SK-N-SH (cell line): ENCODE data around the gene VTI1B. TPM values are rescaled to one million over a fixed set of nuclear protein-coding genes. Genes with fewer than 3 reads are reported as not detected.

Experiments used
- CTCF ChIA-PET: fragments of 300-600, 350-600 bp; formaldehyde crosslinking; extraction: SDS; loops from one replicate; lab custom pipeline; 2021; lab: Yijun Ruan, JAX
- POLR2A ChIA-PET: fragments of 350-600 bp; sonication (Branson Sonifier 250); formaldehyde crosslinking; extraction: SDS; loops from one replicate; lab custom pipeline; 2020; ENCODE audit warnings: antibody characterized with exemption, inconsistent platforms; lab: Yijun Ruan, JAX
- DNase-seq: peaks from one replicate; pipeline ENCODE4 v3.0.0; 2012
- H2AFZ ChIP-seq: fragments of 200-600 bp; sonication (generic); 2 replicates; pipeline ENCODE4 v1.8.1; 2016; ENCODE audit warnings: antibody characterized with exemption, mild to moderate bottlenecking, low read depth
- H3F3A ChIP-seq: fragments of 200-600 bp; sonication (generic); replicated peaks from 2 replicates; pipeline ENCODE3; 2016; ENCODE audit warnings: antibody characterized with exemption, mild to moderate bottlenecking; ENCODE audit not compliant: insufficient read depth
- H3K27ac ChIP-seq, 2 experiments: fragments of 200-500 bp in 1 of 2; fragments of 200-600 bp in 1 of 2; sonication (Bioruptor generic) in 1 of 2; sonication (generic), shearing (Covaris generic) in 1 of 2; 2 replicates each; pipeline versions ENCODE4 v1.5.1 to v1.6.1; 2014 to 2016; ENCODE audit warnings: low read depth in 2 of 2, inconsistent platforms in 1 of 2, low read length in 1 of 2, mild to moderate bottlenecking in 1 of 2, mixed read lengths in 1 of 2
- H3K27me3 ChIP-seq: fragments of 200-600 bp; sonication (generic), shearing (Covaris generic); 2 replicates; pipeline ENCODE4 v1.6.1; 2016; ENCODE audit warnings: mixed run types; ENCODE audit not compliant: insufficient read depth
- H3K36me3 ChIP-seq, 2 experiments: fragments of 200-500 bp in 1 of 2; fragments of 200-600 bp in 1 of 2; sonication (Bioruptor generic) in 1 of 2; sonication (generic) in 1 of 2; replicated peaks in 1 of 2; 2 replicates each; pipeline versions ENCODE3 to v1.5.1; 2014 to 2016; ENCODE audit warnings: low read length in 1 of 2, mild to moderate bottlenecking in 1 of 2; ENCODE audit not compliant: insufficient read depth in 2 of 2, control insufficient read depth in 1 of 2
- H3K4me1 ChIP-seq, 2 experiments: fragments of 200-500 bp in 1 of 2; fragments of 200-600 bp in 1 of 2; sonication (Bioruptor generic) in 1 of 2; sonication (generic), shearing (Covaris generic) in 1 of 2; 2 replicates each; pipeline versions ENCODE4 v1.5.1 to v1.6.1; 2014 to 2016; ENCODE audit warnings: low read depth in 1 of 2, low read length in 1 of 2, mixed run types in 1 of 2; ENCODE audit not compliant: insufficient read depth in 2 of 2, control insufficient read depth in 1 of 2
- H3K4me2 ChIP-seq: fragments of 200-600 bp; sonication (generic), shearing (Covaris generic); 2 replicates; pipeline ENCODE4 v1.6.1; 2017; ENCODE audit warnings: mixed run types
- H3K4me3 ChIP-seq, 2 experiments: fragments of 200-500 bp in 1 of 2; fragments of 200-600 bp in 1 of 2; sonication (Bioruptor generic) in 1 of 2; sonication (generic), shearing (Covaris generic) in 1 of 2; 2 replicates each; pipeline versions ENCODE4 v1.5.1 to v1.8.1; 2014 to 2016; ENCODE audit warnings: low read depth in 2 of 2, inconsistent platforms in 1 of 2, low read length in 1 of 2, mild to moderate bottlenecking in 1 of 2, mixed read lengths in 1 of 2, moderate library complexity in 1 of 2
- H3K79me2 ChIP-seq: fragments of 200-600 bp; sonication (generic); 2 replicates; pipeline ENCODE4 v1.8.1; 2017; ENCODE audit warnings: mild to moderate bottlenecking; ENCODE audit not compliant: insufficient read depth
- H3K9ac ChIP-seq: fragments of 200-600 bp; sonication (generic); 2 replicates; pipeline ENCODE4 v1.6.1; 2017; ENCODE audit warnings: mixed run types
- H3K9me2 ChIP-seq: fragments of 200-600 bp; sonication (generic); 2 replicates; pipeline ENCODE4 v1.6.1; 2017; ENCODE audit warnings: mixed run types
- H3K9me3 ChIP-seq: fragments of 200-600 bp; sonication (generic); 2 replicates; pipeline ENCODE4 v1.6.1; 2017; ENCODE audit warnings: mixed run types, mild to moderate bottlenecking, moderate library complexity
- H4K20me1 ChIP-seq: fragments of 200-600 bp; sonication (generic); 2 replicates; pipeline ENCODE4 v1.6.1; 2017; ENCODE audit warnings: mild to moderate bottlenecking, mixed run types; ENCODE audit not compliant: insufficient read depth
- CTCF ChIP-seq: fragments of 200-600 bp; sonication (generic); IDR thresholded peaks from 2 replicates; pipeline ENCODE4 v1.6.1; 2017; ENCODE audit warnings: antibody characterized with exemption, mild to moderate bottlenecking, moderate library complexity
- FOSL2 ChIP-seq: IDR thresholded peaks from 2 replicates; pipeline ENCODE4 v1.4.0; 2012; ENCODE audit warnings: low read depth, mild to moderate bottlenecking, moderate library complexity, borderline replicate concordance
- FOXJ3 ChIP-seq: sonication (generic); formaldehyde crosslinking; IDR thresholded peaks from 2 replicates; pipeline ENCODE4 v1.5.1; 2020; ENCODE audit warnings: mild to moderate bottlenecking, missing genetic modification reagents
- FOXM1 ChIP-seq: IDR thresholded peaks from 2 replicates; pipeline ENCODE4 v1.4.0; 2012; ENCODE audit warnings: low read depth, mild to moderate bottlenecking
- MEF2A ChIP-seq: IDR thresholded peaks from 2 replicates; pipeline ENCODE4 v1.4.0; 2012; ENCODE audit warnings: low read depth, borderline replicate concordance
- NRF1 ChIP-seq: IDR thresholded peaks from 2 replicates; pipeline ENCODE4 v1.6.1; 2012; ENCODE audit warnings: low read depth, mild to moderate bottlenecking, low read length
- PBX3 ChIP-seq: IDR thresholded peaks from 2 replicates; pipeline ENCODE4; 2012
- POLR2AphosphoS5 ChIP-seq: IDR thresholded peaks from 2 replicates; pipeline ENCODE4 v1.6.1; 2012; ENCODE audit warnings: low read depth, low read length
- RCOR1 ChIP-seq: fragments of 150-350 bp; IDR thresholded peaks from 2 replicates; pipeline ENCODE4 v1.6.1; 2017; ENCODE audit warnings: antibody characterized with exemption, low read length
- RFX5 ChIP-seq: IDR thresholded peaks from 2 replicates; pipeline ENCODE4 v1.6.1; 2012; ENCODE audit warnings: mild to moderate bottlenecking, improper control_type of control experiment, low read length
- RXRA ChIP-seq: IDR thresholded peaks from 2 replicates; pipeline ENCODE4 v1.4.0; 2012; ENCODE audit warnings: low read depth, mild to moderate bottlenecking, borderline replicate concordance
- SIN3A ChIP-seq: IDR thresholded peaks from 2 replicates; pipeline ENCODE4 v1.6.1; 2012; ENCODE audit warnings: low read depth, mild to moderate bottlenecking, low read length, moderate library complexity, borderline replicate concordance
- SMC3 ChIP-seq: IDR thresholded peaks from 2 replicates; pipeline ENCODE4 v1.6.1; 2012; ENCODE audit warnings: low read depth, low read length, improper control_type of control experiment
- TAF1 ChIP-seq: IDR thresholded peaks from 2 replicates; pipeline ENCODE4 v1.6.1; 2012; ENCODE audit warnings: low read depth, mild to moderate bottlenecking, low read length, moderate library complexity, borderline replicate concordance
- TCF12 ChIP-seq: IDR thresholded peaks from 2 replicates; pipeline ENCODE4 v1.4.0; 2012
- TEAD4 ChIP-seq: IDR thresholded peaks from 2 replicates; pipeline ENCODE4 v1.4.0; 2012; ENCODE audit warnings: mild to moderate bottlenecking, borderline replicate concordance; ENCODE audit not compliant: insufficient read depth
- USF1 ChIP-seq: IDR thresholded peaks from 2 replicates; pipeline ENCODE4 v1.4.0; 2012; ENCODE audit warnings: low read depth, borderline replicate concordance
- YY1 ChIP-seq: IDR thresholded peaks from 2 replicates; pipeline ENCODE4 v1.4.0; 2012; ENCODE audit warnings: low read depth, mild to moderate bottlenecking
- ZBTB33 ChIP-seq: IDR thresholded peaks from 2 replicates; pipeline ENCODE4 v1.4.0; 2012; ENCODE audit warnings: low read depth, borderline replicate concordance
- WGBS: methylation state at CpG from one replicate; pipeline ENCODE4 v1.1.6; 2017; ENCODE audit warnings: low lambda C conversion rate; 5-methylcytosine and 5-hydroxymethylcytosine counted together
- polyA plus RNA-seq, 3 experiments: library from polyadenylated mRNA; depleted of rRNA; stranded (reverse); fragments of >200 nt; gene quantifications; 2 replicates each; pipeline ENCODE4 v1.2.3, GENCODE V29; 2012

VTI1B gene
- polyA plus RNA-seq, 1 of the 3 experiments (the other 2 are of a cell fraction): 59.2 TPM

GRCh38 chr14:67663633-67664032 is 10.8 kb downstream of the VTI1B start:
- H3F3A ChIP-seq: peaks cover 4% of the 10 kb centered on the region
- no peaks in the 10 kb centered on the region for H3K9me3 ChIP-seq
- H3K36me3 ChIP-seq: peaks cover 19 to 20% of the 10 kb centered on the region in 2 experiments
- 99% methylated on average over 4 of the region's 4 CpGs for WGBS
- H3K4me1 ChIP-seq: 0 out of 4 replicates have a peak, but pooled peaks cover 0 to 3% of the 10 kb centered on the region in 2 experiments
- H3K4me3 ChIP-seq: no peak overlapping the region
- no peak overlapping the region for H3K27ac ChIP-seq
- H3K9me2 ChIP-seq: no peaks in the 10 kb centered on the region
- peaks cover 89% of the 10 kb centered on the region for H3K79me2 ChIP-seq
- no peak overlapping the region for H2AFZ ChIP-seq
- CTCF ChIA-PET: interaction anchor here (1.0 to 5.6 kb wide), 5 partner anchors 32 to 81 kb away, joined by 3 to 47 read pairs (median 5); partner anchors contain the start of gene RDH11
- no peak overlapping the region for H3K4me2 ChIP-seq
- TF ChIP-seq FOXM1: no peak
- TF ChIP-seq TEAD4: no peak
- no peak for TF ChIP-seq TCF12
- no peak for TF ChIP-seq ZBTB33
- no peak for TF ChIP-seq SMC3
- no peak for TF ChIP-seq RFX5
- TF ChIP-seq MEF2A: no peak
- no peak for TF ChIP-seq USF1
- no peak for TF ChIP-seq TAF1
- TF ChIP-seq FOSL2: no peak
- no peak for TF ChIP-seq PBX3
- no peak for TF ChIP-seq RXRA
- no peak for TF ChIP-seq FOXJ3 (CRISPR knock-in tag)
- no peak for TF ChIP-seq RCOR1
- TF ChIP-seq CTCF: no peak
- TF ChIP-seq NRF1: no peak
- TF ChIP-seq YY1: no peak
- TF ChIP-seq SIN3A: no peak
- no peak for TF ChIP-seq POLR2AphosphoS5
- POLR2A ChIA-PET: interaction anchor here (1.2 kb wide), 1 partner anchor 43 kb away, joined by 3 read pairs; no protein-coding TSS in a partner anchor
- DNase-seq: no peak
- peaks cover 71% of the 10 kb centered on the region for H4K20me1 ChIP-seq
- no peaks in the 10 kb centered on the region for H3K27me3 ChIP-seq
- no peak overlapping the region for H3K9ac ChIP-seq
